Suprapubic skin (tissue), 4 donors: ENCODE measurements around the gene OR2T29.

Experiments used
- CTCF ChIP-seq, 2 donors: fragments of 200-600 bp in 1 of 2; fragments of 450-650 bp in 1 of 2; sonication (generic) in 1 of 2; IDR thresholded peaks; one replicate each; pipeline ENCODE4 v1.5.1; 2016 to 2019; ENCODE audit warnings: antibody characterized with exemption in 2 of 2, mild to moderate bottlenecking in 1 of 2, moderate library complexity in 1 of 2
- EP300 ChIP-seq: sonication (generic); formaldehyde crosslinking; IDR thresholded peaks from one replicate; pipeline ENCODE4 v1.6.1; 2017; ENCODE audit warnings: antibody characterized with exemption
- POLR2A ChIP-seq, 2 donors: fragments of 450-650 bp; IDR thresholded peaks; one replicate each; pipeline ENCODE4 v1.6.1; 2017; ENCODE audit warnings: antibody characterized with exemption in 2 of 2, mild to moderate bottlenecking in 2 of 2, moderate library complexity in 2 of 2
- POLR2AphosphoS5 ChIP-seq, 3 donors: sonication (generic); formaldehyde crosslinking; IDR thresholded peaks; one replicate each; pipeline ENCODE4 v1.6.1; 2017; ENCODE audit warnings: antibody characterized with exemption in 3 of 3

GRCh38 chr1:248521856-248522255 lies 40.7 kb downstream of the OR2T29 start:
- TF ChIP-seq CTCF (IDR thresholded peaks at IDR 0.05) = no peak
- no peak for TF ChIP-seq POLR2A (IDR thresholded peaks at IDR 0.05)
- no peak for TF ChIP-seq EP300
- TF ChIP-seq POLR2AphosphoS5 (IDR thresholded peaks at IDR 0.05) = no peak
